Ascending aorta (tissue), 2 donors: ENCODE results near the gene TEX2. TPM values are rescaled to one million over a fixed set of nuclear protein-coding genes. Genes with fewer than 3 reads are reported as not detected.
"Not testable (repeated sequence)": the region's sequence is repeated elsewhere in the genome, so short reads cannot be mapped to it uniquely, and the experiment has no call there.

Experiments
- DNase-seq, 2 donors: peaks; one replicate each; pipeline ENCODE4 v3.0.0-alpha.2; 2019; ENCODE audit warnings: low spot score in 2 of 2
- H3K27ac ChIP-seq, 2 donors: fragments of 200-600 bp; sonication (generic); one replicate each; pipeline ENCODE4 v1.5.1; 2016 to 2017; ENCODE audit warnings: mild to moderate bottlenecking in 1 of 2
- H3K27me3 ChIP-seq: fragments of 200-600 bp; sonication (generic); one replicate; pipeline ENCODE4 v1.5.1; 2017
- H3K36me3 ChIP-seq, 2 donors: fragments of 200-600 bp; sonication (generic); one replicate each; pipeline ENCODE4 v1.5.1; 2016
- H3K4me1 ChIP-seq, 2 donors: fragments of 200-600 bp; sonication (generic); one replicate each; pipeline ENCODE4 v1.5.1; 2016 to 2017; ENCODE audit warnings: mild to moderate bottlenecking in 1 of 2
- H3K4me3 ChIP-seq, 2 donors: fragments of 200-600 bp; sonication (generic); one replicate each; pipeline ENCODE4 v1.5.1; 2016 to 2017; ENCODE audit warnings: mild to moderate bottlenecking in 1 of 2
- H3K9me3 ChIP-seq, 2 donors: fragments of 200-600 bp; sonication (generic); one replicate each; pipeline ENCODE4 v1.5.1; 2016
- intact Hi-C: fragments of 100-400 bp; cut with DNase I; formaldehyde crosslinking; loops from one replicate; pipeline ENCODE4 v1.15.1; 2023
- total RNA-seq: library from RNA; depleted of rRNA; stranded (reverse); fragments of >200 nt; gene quantifications from one replicate; pipeline ENCODE4 v1.1.0, GENCODE V29; 2016
- TF ChIP-seq, protein P1 (sequence below), 3 experiments: fragments of 200-600 bp in 2 of 3; fragments of 450-650 bp in 1 of 3; sonication (generic) in 2 of 3; IDR thresholded peaks; one replicate each; pipeline ENCODE4 v1.5.1; 2016 to 2019; ENCODE audit warnings: antibody characterized with exemption in 3 of 3, mild to moderate bottlenecking in 1 of 3, moderate library complexity in 1 of 3

Gene TEX2
- total RNA-seq, 1 donor from 2014 or later: 94.6 TPM

GRCh38 chr17:64182325-64183012 lies 80.6 kb downstream of the TEX2 start:
- TF ChIP-seq, protein P1, sequence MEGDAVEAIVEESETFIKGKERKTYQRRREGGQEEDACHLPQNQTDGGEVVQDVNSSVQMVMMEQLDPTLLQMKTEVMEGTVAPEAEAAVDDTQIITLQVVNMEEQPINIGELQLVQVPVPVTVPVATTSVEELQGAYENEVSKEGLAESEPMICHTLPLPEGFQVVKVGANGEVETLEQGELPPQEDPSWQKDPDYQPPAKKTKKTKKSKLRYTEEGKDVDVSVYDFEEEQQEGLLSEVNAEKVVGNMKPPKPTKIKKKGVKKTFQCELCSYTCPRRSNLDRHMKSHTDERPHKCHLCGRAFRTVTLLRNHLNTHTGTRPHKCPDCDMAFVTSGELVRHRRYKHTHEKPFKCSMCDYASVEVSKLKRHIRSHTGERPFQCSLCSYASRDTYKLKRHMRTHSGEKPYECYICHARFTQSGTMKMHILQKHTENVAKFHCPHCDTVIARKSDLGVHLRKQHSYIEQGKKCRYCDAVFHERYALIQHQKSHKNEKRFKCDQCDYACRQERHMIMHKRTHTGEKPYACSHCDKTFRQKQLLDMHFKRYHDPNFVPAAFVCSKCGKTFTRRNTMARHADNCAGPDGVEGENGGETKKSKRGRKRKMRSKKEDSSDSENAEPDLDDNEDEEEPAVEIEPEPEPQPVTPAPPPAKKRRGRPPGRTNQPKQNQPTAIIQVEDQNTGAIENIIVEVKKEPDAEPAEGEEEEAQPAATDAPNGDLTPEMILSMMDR (IDR thresholded peaks at IDR 0.05): no peak
- intact Hi-C loops: no loop called here
- Histone ChIP-seq H3K4me1 (peaks cover 11 to 33% of the 10 kb centered on the region in 2 donors), H3K27me3 (no peaks in the 10 kb centered on the region), H3K36me3 (no peaks in the 10 kb centered on the region), H3K27ac (no peak overlapping the region), H3K4me3 (no peak overlapping the region), H3K9me3 (no peaks in the 10 kb centered on the region)
- no peak for DNase-seq

DNA sequence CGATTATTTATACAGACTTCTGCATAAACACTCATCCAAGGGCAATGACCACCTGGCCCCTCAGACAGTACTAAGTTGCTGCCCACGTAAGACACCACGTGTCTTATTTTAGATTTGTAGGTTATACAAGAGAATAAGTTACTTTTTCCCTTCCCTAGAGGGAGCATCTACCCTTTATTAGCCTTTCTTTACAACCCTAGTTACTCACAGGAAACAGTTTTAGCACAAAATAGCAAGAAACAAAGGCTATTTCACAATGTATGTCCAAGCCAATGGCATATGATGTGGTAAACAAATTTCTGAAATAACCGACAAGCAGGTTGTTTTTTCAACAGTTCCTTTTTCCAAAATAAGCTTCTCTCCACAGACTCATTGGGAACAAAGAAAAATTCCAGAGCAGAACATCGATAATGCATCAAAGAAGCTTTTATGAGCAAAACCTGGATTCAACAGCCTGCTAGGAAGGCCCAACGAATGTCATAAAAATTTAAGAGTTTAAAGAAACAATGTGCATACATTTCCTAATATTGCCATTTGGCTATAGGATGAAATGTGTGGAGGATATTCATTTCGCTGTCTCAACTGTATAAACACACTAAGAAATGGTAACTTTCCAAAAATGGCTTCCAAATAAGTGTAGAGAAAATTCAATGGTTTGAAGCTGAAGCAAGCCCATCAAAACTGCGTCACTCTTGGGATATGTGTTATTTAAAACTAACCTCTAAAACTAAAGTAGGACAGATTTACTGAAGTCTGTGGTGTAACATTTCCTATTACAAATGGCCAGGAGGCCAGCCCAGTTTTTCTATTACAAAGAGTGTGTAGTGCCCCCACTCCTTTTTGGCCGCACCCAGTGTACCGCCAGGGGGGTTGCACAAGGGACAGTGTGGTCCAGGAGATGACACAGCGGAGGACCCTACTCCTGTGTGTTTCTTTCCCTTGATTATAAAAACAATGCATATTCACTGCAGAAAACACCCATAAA lies 82.7 kb downstream of the TEX2 start:
- TF ChIP-seq, protein P1 (IDR thresholded peaks at IDR 0.05): peak in 1 of 3 experiments; percentile 19
- intact Hi-C loops: no loop called here
- H3K9me3 ChIP-seq: no peaks in the 10 kb centered on the region
- peaks cover 17 to 48% of the 10 kb centered on the region in 2 donors for H3K4me1 ChIP-seq
- no peak overlapping the region for H3K4me3 ChIP-seq
- peak overlapping the region; percentile 71 to 73 for H3K27ac ChIP-seq
- peak in 1 of 2 donors; percentile 84 for DNase-seq
- H3K27me3 ChIP-seq: no peaks in the 10 kb centered on the region
- H3K36me3 ChIP-seq: no peaks in the 10 kb centered on the region

GRCh38 chr17:64179024-64179423 lies 84.0 kb downstream of the TEX2 start:
- H3K4me1 ChIP-seq: peaks cover 17 to 57% of the 10 kb centered on the region in 2 donors
- intact Hi-C loops: loop anchor here (5.0 kb wide), 1 partner anchor 53 kb away; no protein-coding TSS in a partner anchor
- not testable (repeated sequence) for DNase-seq, H3K9me3 ChIP-seq, H3K27me3 ChIP-seq, H3K36me3 ChIP-seq, H3K4me3 ChIP-seq, H3K27ac ChIP-seq

GRCh38 chr17:64178011-64178825 lies 84.8 kb downstream of the TEX2 start:
- H3K4me1 ChIP-seq: peaks cover 17 to 58% of the 10 kb centered on the region in 2 donors
- DNase-seq: no peak
- no peaks in the 10 kb centered on the region for H3K9me3 ChIP-seq
- H3K4me3 ChIP-seq: no peak overlapping the region
- peaks cover 0 to 4% of the 10 kb centered on the region in 2 donors for H3K36me3 ChIP-seq
- intact Hi-C loops: loop anchor here (5.0 kb wide), 1 partner anchor 54 kb away; no protein-coding TSS in a partner anchor
- TF ChIP-seq, protein P1 (IDR thresholded peaks at IDR 0.05): no peak
- H3K27ac ChIP-seq: peak overlapping the region; percentile 84 to 85
- H3K27me3 ChIP-seq: no peaks in the 10 kb centered on the region

GRCh38 chr17:64177311-64178010 lies 85.6 kb downstream of the TEX2 start:
- peaks cover 17 to 58% of the 10 kb centered on the region in 2 donors for H3K4me1 ChIP-seq

More at GRCh38 chr17:64177311-64178010, 85.6 kb downstream of the TEX2 start:
- no peaks in the 10 kb centered on the region for H3K27me3 ChIP-seq
- intact Hi-C loops: loop anchor here (2.0 to 5.0 kb wide), 3 partner anchors 31 to 85 kb away; partner anchors contain the start of gene TEX2
- TF ChIP-seq, protein P1 (IDR thresholded peaks at IDR 0.05): no peak
- no peak for DNase-seq
- no peaks in the 10 kb centered on the region for H3K9me3 ChIP-seq
- no peak overlapping the region for H3K4me3 ChIP-seq
- peak overlapping the region; percentile 84 to 85 for H3K27ac ChIP-seq
- peaks cover 0 to 4% of the 10 kb centered on the region in 2 donors for H3K36me3 ChIP-seq
